HG02642 (cell line): ENCODE results near the gene CEP44.
"Not testable (repeated sequence)": the region's sequence is repeated elsewhere in the genome, so short reads cannot be mapped to it uniquely, and the experiment has no call there.

Source experiments
- ATAC-seq: cut with Tn5 transposase; IDR thresholded peaks from one replicate; pipeline ENCODE4 v1.9.1; 2021; ENCODE audit warnings: mild to moderate bottlenecking; ENCODE audit not compliant: unreplicated experiment, poor library complexity

Gene CEP44, protein sequence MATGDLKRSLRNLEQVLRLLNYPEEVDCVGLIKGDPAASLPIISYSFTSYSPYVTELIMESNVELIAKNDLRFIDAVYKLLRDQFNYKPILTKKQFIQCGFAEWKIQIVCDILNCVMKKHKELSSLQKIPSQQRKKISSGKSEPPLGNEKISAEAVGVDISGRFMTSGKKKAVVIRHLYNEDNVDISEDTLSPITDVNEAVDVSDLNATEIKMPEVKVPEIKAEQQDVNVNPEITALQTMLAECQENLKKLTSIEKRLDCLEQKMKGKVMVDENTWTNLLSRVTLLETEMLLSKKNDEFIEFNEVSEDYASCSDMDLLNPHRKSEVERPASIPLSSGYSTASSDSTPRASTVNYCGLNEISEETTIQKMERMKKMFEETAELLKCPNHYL

GRCh38 chr4:174283507-174284471 is at the start of gene CEP44, which contains the start of gene FBXO8:
CEP44 (plus strand) TSS chr4:174283911; CDS start chr4:174299122, 15,211 bp downstream.
FBXO8 (minus strand) TSS chr4:174283667; CDS start chr4:174263092, 20,575 bp downstream.
- ATAC-seq = peak; percentile 70

- no peak for ATAC-seq
Observed at GRCh38 chr4:174236359-174236758, 47.4 kb upstream of the CEP44 start.

DNA sequence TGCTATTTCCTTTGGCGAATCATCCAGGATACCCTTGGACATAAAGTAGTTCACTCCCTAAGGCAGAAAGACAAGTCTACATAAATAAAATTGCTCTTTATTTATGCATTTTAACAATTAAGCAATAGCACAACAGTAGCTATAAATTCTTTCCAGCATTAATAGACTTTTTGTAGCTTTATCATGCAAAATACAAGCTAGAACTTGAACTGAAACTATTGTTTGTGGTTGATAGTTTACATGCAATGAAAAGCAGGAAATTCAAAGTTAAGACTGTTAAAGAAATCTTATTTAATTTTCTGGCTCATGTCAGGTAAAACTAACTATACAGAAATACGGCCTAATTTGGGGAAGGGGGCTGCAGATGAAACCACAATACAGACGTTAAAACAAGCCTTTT is 42.5 kb upstream of the CEP44 start:
- ATAC-seq = no peak

DNA sequence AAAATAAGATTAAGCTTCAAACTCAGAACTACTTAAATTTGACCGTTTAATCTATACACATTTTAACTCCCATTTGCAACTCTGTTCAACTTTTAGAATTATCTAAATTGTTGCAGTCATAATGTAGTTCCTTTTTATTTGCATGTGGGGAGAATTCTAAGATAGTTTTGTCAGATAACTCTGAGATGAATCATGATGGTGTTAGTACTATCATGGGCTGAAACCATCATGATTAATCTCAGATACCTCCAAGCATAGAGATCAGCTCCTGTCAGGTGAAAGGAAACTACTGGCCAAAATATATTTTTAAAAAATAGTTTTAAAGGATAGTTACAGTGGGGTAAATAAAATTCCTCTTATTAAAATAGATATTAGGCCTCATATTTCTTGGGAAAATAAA is 39.3 kb upstream of the CEP44 start:
- peak; percentile 51 for ATAC-seq

GRCh38 chr4:174245714-174246113 is 38.0 kb upstream of the CEP44 start:
- ATAC-seq = no peak

DNA sequence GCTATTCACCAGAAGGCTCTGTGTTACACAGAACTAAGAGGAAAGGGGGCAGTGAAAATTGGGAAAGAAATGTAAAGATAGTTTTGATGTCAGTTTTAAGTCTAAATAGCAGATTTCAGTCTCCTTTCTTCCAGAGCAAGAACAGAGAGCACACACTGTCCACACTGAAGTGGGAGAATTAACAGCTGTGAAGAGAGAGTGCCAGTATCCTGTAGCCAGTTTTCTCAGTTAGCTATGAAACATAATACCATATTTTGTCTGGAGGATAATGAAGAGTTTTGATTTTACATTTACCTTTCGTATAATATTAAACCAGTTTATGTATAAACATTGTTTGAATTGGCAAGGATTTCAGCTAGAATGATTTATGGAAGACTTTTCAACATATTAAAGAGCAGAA is 35.3 kb upstream of the CEP44 start:
- ATAC-seq = no peak

DNA sequence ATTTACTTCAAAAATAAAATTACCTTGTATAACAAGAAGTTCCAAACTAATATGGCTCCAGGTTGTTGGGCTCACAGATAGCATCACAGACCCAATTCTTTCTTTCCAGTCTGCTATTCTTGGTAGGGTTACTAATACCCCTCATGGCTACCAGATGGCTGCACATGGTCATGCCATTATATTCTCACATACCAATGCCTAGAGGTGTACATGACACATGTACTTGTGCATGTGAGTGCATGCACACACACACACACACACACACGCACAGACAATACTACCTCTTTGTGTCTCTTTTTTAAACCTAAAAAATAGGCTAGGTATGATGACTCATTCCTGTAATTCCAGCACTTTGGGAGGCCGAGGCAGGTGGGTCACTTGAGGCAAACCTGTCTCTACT is 31.3 kb upstream of the CEP44 start:
- ATAC-seq = no peak

GRCh38 chr4:174254613-174255012 is 29.1 kb upstream of the CEP44 start:
- ATAC-seq = no peak

- no peak for ATAC-seq
Observed at GRCh38 chr4:174255374-174255773, 28.3 kb upstream of the CEP44 start.

GRCh38 chr4:174255786-174256185 is 27.9 kb upstream of the CEP44 start:
- no peak for ATAC-seq

DNA sequence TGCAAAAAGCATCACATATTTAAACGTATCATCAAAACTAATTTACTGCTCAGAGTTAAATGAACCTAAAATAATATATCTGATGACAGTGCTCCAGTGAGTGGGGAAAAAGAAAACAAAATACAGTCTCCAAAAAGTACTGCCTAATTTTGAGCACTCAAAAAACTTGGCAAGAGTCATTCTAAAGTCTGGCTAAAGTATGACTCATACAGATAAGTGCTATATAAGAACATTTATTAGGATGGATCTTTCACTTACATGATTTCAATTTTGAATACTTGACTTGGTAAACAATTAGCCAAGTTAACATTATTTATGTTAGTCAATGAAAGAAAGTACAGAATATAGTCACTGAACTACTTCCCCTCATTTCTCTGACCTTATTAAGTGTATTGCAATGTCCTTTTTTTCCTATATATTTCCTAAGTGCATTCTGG is 27.4 kb upstream of the CEP44 start:
- no peak for ATAC-seq

- no peak for ATAC-seq
Observed at GRCh38 chr4:174259580-174259979, 24.1 kb upstream of the CEP44 start.

DNA sequence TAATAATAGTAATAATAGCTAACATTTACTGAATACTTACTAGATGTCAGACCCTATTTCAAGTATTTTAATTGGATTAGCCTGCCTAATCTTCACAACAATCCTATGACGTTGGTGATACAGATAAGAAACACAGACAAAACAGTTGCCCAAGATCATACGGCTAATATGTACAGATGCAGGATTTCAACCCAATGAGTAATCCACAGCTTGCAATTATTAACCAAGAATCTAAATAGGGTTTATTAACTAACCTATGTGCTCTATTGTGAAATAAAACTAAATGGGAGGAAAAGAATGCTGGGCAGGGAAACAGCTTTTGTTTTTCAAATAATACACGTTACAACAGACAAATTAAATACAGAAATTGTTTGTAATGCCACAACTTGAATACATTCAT is 23.6 kb upstream of the CEP44 start:
- ATAC-seq = peak; percentile 59

DNA sequence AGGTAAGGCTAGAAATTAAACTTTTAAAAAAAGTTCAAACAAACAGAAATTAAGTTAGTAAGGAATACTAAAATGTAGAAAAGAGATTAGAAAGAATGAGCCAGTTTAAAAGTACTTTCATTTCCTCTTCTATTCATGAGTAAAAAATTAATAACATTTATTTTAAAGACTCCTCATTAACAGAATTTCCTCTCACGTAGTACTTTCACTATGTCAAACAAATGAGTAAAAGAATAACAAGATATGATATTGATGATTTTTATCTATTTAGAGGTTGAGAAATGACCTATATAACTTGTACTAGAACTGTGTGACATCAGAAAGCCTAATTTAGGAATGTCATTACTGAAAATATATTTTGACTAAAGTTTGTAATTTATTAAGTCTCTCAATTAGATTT is 22.3 kb upstream of the CEP44 start:
- not testable (repeated sequence) for ATAC-seq

DNA sequence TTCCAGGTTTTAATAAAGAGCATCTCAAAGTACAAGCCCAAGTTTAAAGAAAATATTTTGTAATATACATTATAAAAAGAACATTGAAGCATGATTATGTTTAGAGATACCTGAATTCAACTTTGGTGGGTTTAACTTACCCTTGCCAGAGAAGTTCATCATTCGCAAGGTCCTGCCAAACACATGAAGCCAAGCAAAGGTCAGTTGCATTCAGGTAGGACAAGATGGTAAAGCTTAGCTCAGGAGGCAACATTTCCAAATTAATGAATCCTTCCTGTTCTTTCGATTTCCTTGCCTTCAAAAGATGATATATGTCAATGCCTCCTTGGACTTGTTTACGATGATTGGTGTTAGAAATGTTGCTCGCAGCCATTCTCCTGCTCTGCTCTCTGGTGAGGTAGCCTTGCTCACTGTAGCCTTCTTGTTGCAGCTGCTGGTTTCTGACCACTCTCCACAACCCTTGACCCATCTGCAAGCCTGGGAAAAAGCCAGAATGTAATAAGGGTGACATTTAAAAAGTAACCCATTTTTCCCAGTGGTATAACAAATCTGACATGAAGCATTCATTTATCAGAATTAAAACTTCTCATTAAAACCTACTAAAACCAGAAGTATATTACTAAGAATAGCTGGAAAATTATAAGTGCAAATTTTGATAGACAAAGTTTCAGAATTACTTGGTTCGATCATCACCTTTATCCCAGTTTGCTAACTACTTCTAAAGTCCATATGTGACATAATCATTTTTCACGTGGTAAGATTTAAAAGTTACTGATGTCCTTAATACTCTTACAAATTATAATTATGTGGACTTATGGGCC is 20.9 kb upstream of the CEP44 start:
- no peak for ATAC-seq

GRCh38 chr4:174263445-174263736 is 20.3 kb upstream of the CEP44 start:
- no peak for ATAC-seq

GRCh38 chr4:174265916-174266315 is 17.8 kb upstream of the CEP44 start:
- peak; percentile 40 for ATAC-seq

GRCh38 chr4:174266416-174266815 is 17.3 kb upstream of the CEP44 start:
- no peak for ATAC-seq

DNA sequence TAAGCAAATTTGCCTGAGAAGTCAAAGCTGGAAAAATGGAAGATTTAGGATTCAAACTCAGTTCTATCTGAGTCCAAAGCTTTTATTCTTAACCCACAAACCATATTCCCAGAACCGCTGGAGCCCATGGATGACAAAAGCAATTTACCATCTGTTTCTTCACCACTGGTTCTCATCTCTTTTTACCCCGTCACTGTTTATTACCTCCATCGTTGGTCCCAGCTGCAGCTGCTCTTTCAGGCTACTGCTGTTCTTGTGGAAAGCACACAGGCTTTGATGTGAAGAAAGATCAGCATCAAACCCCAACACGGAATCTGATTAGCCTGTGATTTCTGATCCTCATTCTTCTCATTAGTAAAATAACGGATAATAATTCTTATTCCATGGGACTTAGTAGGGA is 9.8 kb upstream of the CEP44 start:
- no peak for ATAC-seq

DNA sequence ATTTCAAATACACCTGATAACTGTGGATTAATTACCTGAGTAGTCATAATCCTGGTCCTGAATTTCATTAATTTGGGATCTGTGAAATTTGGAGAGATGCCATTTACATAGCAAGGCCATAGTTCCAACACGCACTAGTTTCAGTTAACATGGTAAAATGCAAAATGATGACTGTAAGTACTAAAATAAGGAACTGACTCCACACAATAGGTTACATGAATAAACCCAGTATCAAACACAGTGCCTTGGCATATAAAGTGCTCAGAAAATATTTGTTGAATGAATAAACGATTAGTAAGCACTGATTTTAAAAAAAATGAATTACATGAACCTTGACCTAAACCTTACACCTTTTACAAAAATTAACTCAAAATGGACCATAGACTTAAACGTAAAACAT is 9.3 kb upstream of the CEP44 start:
- ATAC-seq = no peak
